Measurements from ENCODE around the gene FBXL13. TPM values are rescaled to one million over a fixed set of nuclear protein-coding genes. Genes with fewer than 3 reads are reported as not detected.
"Not testable (repeated sequence)": the region's sequence is repeated elsewhere in the genome, so short reads cannot be mapped to it uniquely, and the experiment has no call there.

The FBXL13 gene
- total RNA-seq, 1 experiment from 2014 or later = 1.5 TPM

GRCh38 chr7:102935450-102936115 is 139.0 kb downstream of the FBXL13 start:
- DNase-seq (ENCODE audit: low spot score) = no peak

GRCh38 chr7:102934701-102935100 is 139.9 kb downstream of the FBXL13 start:
- no peak for DNase-seq (ENCODE audit: low spot score)

GRCh38 chr7:102934239-102934638 is 140.4 kb downstream of the FBXL13 start:
- no peak for DNase-seq (ENCODE audit: low spot score)

- no peak for DNase-seq (ENCODE audit: low spot score)
Observed at GRCh38 chr7:102933763-102934162, 140.8 kb downstream of the FBXL13 start.

- DNase-seq (ENCODE audit: low spot score) = no peak
Observed at GRCh38 chr7:102931757-102932156, 142.8 kb downstream of the FBXL13 start.

- DNase-seq (ENCODE audit: low spot score) = peak; percentile 90
Observed at GRCh38 chr7:102927312-102927933, 147.2 kb downstream of the FBXL13 start.

- DNase-seq (ENCODE audit: low spot score) = no peak
Observed at GRCh38 chr7:102926783-102927140, 147.8 kb downstream of the FBXL13 start.

- no peak for DNase-seq (ENCODE audit: low spot score)
Observed at GRCh38 chr7:102925976-102926782, 148.4 kb downstream of the FBXL13 start.

GRCh38 chr7:102918845-102919244 is 155.8 kb downstream of the FBXL13 start:
- DNase-seq (ENCODE audit: low spot score) = no peak

GRCh38 chr7:102917436-102918353 is 156.9 kb downstream of the FBXL13 start:
- no peak for DNase-seq (ENCODE audit: low spot score)

GRCh38 chr7:102916881-102917280 is 157.7 kb downstream of the FBXL13 start:
- DNase-seq (ENCODE audit: low spot score) = no peak

GRCh38 chr7:102916426-102916825 is 158.2 kb downstream of the FBXL13 start:
- DNase-seq (ENCODE audit: low spot score) = peak; percentile 86

- peak; percentile 99 for DNase-seq (ENCODE audit: low spot score)
Observed at GRCh38 chr7:102914585-102914984, 160.0 kb downstream of the FBXL13 start.

- peak; percentile 25 for DNase-seq (ENCODE audit: low spot score)
Observed at GRCh38 chr7:102913826-102914225, 160.8 kb downstream of the FBXL13 start.

- DNase-seq (ENCODE audit: low spot score) = peak; percentile 94
Observed at GRCh38 chr7:102912742-102913141, 161.9 kb downstream of the FBXL13 start, which contains the start of gene LRRC17. Gene LRRC17, plus strand, starts transcription at chr7:102913000. Its CDS starts 20,914 bp downstream, at chr7:102933914.

GRCh38 chr7:102908676-102909075 is 165.9 kb downstream of the FBXL13 start:
- DNase-seq (ENCODE audit: low spot score) = no peak

GRCh38 chr7:102903576-102903975 is 171.0 kb downstream of the FBXL13 start:
- DNase-seq (ENCODE audit: low spot score) = not testable (repeated sequence)

- not testable (repeated sequence) for DNase-seq (ENCODE audit: low spot score)
Observed at GRCh38 chr7:102902052-102902451, 172.5 kb downstream of the FBXL13 start.

GRCh38 chr7:102898532-102898859 is 176.1 kb downstream of the FBXL13 start:
- no peak for DNase-seq (ENCODE audit: low spot score)

- no peak for DNase-seq (ENCODE audit: low spot score)
Observed at GRCh38 chr7:102897856-102898531, 176.6 kb downstream of the FBXL13 start.

GRCh38 chr7:102897211-102897631 is 177.4 kb downstream of the FBXL13 start:
- no peak for DNase-seq (ENCODE audit: low spot score)

Measured in A172 (cell line).